ENCODE data around the gene STX4. TPM values are rescaled to one million over a fixed set of nuclear protein-coding genes. Genes with fewer than 3 reads are reported as not detected.

STX4 gene
- total and polyA plus RNA-seq, 4 experiments from 2014 or later = 21.2 to 111 (median 69.5) TPM

GRCh38 chr16:30987581-30988190 is 45.7 kb upstream of the STX4 start:
- peaks cover 7 to 11% of the 10 kb centered on the region in 2 donors for H3K36me3 Mint-ChIP-seq
- no peaks in the 10 kb centered on the region for H3K27me3 Mint-ChIP-seq
- H3K9me3 Mint-ChIP-seq = no peaks in the 10 kb centered on the region
- H3K27ac Mint-ChIP-seq = no peak overlapping the region
- no peak overlapping the region for H3K4me3 ChIP-seq (ENCODE audit: low read length in 2 of 2)
- peaks cover 6% of the 10 kb centered on the region for H3K4me1 ChIP-seq (ENCODE audit: insufficient read depth, low read length)
- no peak overlapping the region for H3K4me3 Mint-ChIP-seq
- CTCF ChIA-PET (ENCODE audit: partially characterized antibody) = interaction anchor here (0.9 to 4.4 kb wide), 2 partner anchors 112 to 881 kb away, joined by 4 to 29 read pairs; no protein-coding TSS in a partner anchor
- POLR2A ChIA-PET (ENCODE audit: partially characterized antibody) = no interaction called here
- H3K36me3 ChIP-seq (ENCODE audit: insufficient read depth, low read length) = peaks cover 6% of the 10 kb centered on the region
- H3K4me1 Mint-ChIP-seq = peaks cover 0 to 3% (median 0%) of the 10 kb centered on the region in 4 donors
- H3K27me3 ChIP-seq (ENCODE audit: insufficient read depth, low read length) = no peaks in the 10 kb centered on the region
- no peaks in the 10 kb centered on the region for H3K9me3 ChIP-seq (ENCODE audit: control insufficient read depth in 1 of 2, low read length in 2 of 2)
- no peak overlapping the region for H3K27ac ChIP-seq (ENCODE audit: low read depth, low read length)
- intact Hi-C loops (cut with micrococcal nuclease) = no loop called here
- no peak for DNase-seq

GRCh38 chr16:30989469-30990047 is 43.8 kb upstream of the STX4 start:
- CTCF ChIA-PET (ENCODE audit: partially characterized antibody) = interaction anchor here (0.6 kb wide), 1 partner anchor 37 kb away, joined by 5 read pairs; no protein-coding TSS in a partner anchor
- H3K27ac ChIP-seq (ENCODE audit: low read depth, low read length) = no peak overlapping the region
- no peaks in the 10 kb centered on the region for H3K9me3 ChIP-seq (ENCODE audit: control insufficient read depth in 1 of 2, low read length in 2 of 2)
- no peaks in the 10 kb centered on the region for H3K27me3 ChIP-seq (ENCODE audit: insufficient read depth, low read length)
- Mint-ChIP-seq H3K4me1 (no peaks in the 10 kb centered on the region), H3K9me3 (no peaks in the 10 kb centered on the region), H3K4me3 (no peak overlapping the region), H3K27ac (no peak overlapping the region), H3K36me3 (no peaks in the 10 kb centered on the region), H3K27me3 (no peaks in the 10 kb centered on the region)
- no peak for DNase-seq
- POLR2A ChIA-PET (ENCODE audit: partially characterized antibody) = no interaction called here
- no peaks in the 10 kb centered on the region for H3K36me3 ChIP-seq (ENCODE audit: insufficient read depth, low read length)
- intact Hi-C loops (cut with micrococcal nuclease) = no loop called here
- no peak overlapping the region for H3K4me3 ChIP-seq (ENCODE audit: low read length in 2 of 2)
- H3K4me1 ChIP-seq (ENCODE audit: insufficient read depth, low read length) = peaks cover 6% of the 10 kb centered on the region

- Mint-ChIP-seq H3K9me3 (no peaks in the 10 kb centered on the region), H3K27ac (no peak overlapping the region), H3K36me3 (no peaks in the 10 kb centered on the region), H3K27me3 (no peaks in the 10 kb centered on the region), H3K4me3 (no peak overlapping the region), H3K4me1 (no peaks in the 10 kb centered on the region)
- intact Hi-C loops (cut with micrococcal nuclease) = no loop called here
- no peaks in the 10 kb centered on the region for H3K36me3 ChIP-seq (ENCODE audit: insufficient read depth, low read length)
- no peak overlapping the region for H3K4me3 ChIP-seq (ENCODE audit: low read length in 2 of 2)
- CTCF ChIA-PET (ENCODE audit: partially characterized antibody) = interaction anchor here (0.6 kb wide), 1 partner anchor 37 kb away, joined by 5 read pairs; no protein-coding TSS in a partner anchor
- POLR2A ChIA-PET (ENCODE audit: partially characterized antibody) = no interaction called here
- H3K9me3 ChIP-seq (ENCODE audit: control insufficient read depth in 1 of 2, low read length in 2 of 2) = no peaks in the 10 kb centered on the region
- H3K4me1 ChIP-seq (ENCODE audit: insufficient read depth, low read length) = peaks cover 2% of the 10 kb centered on the region
- H3K27ac ChIP-seq (ENCODE audit: low read depth, low read length) = no peak overlapping the region
- no peak for DNase-seq
- no peaks in the 10 kb centered on the region for H3K27me3 ChIP-seq (ENCODE audit: insufficient read depth, low read length)
These were observed 43.3 kb upstream of the STX4 start for GRCh38 chr16:30990105-30990504.

- H3K4me3 Mint-ChIP-seq = no peak overlapping the region
- Histone ChIP-seq H3K27me3 (ENCODE audit: insufficient read depth, low read length) (no peaks in the 10 kb centered on the region), H3K4me1 (ENCODE audit: insufficient read depth, low read length) (no peaks in the 10 kb centered on the region), H3K27ac (ENCODE audit: low read depth, low read length) (no peak overlapping the region), H3K4me3 (ENCODE audit: low read length in 2 of 2) (no peak overlapping the region), H3K9me3 (ENCODE audit: control insufficient read depth in 1 of 2, low read length in 2 of 2) (no peaks in the 10 kb centered on the region), H3K36me3 (ENCODE audit: insufficient read depth, low read length) (no peaks in the 10 kb centered on the region)
- no peaks in the 10 kb centered on the region for H3K27me3 Mint-ChIP-seq
- DNase-seq = no peak
- H3K9me3 Mint-ChIP-seq = no peaks in the 10 kb centered on the region
- H3K27ac Mint-ChIP-seq = no peak overlapping the region
- ChIA-PET CTCF (ENCODE audit: partially characterized antibody) (no interaction called here), POLR2A (ENCODE audit: partially characterized antibody) (no interaction called here)
- no peaks in the 10 kb centered on the region for H3K36me3 Mint-ChIP-seq
- H3K4me1 Mint-ChIP-seq = peaks cover 0 to under 1% (median under 1%) of the 10 kb centered on the region in 4 donors
- intact Hi-C loops (cut with micrococcal nuclease) = no loop called here
These were observed 42.3 kb upstream of the STX4 start for GRCh38 chr16:30991052-30991451.

- peaks cover 2 to 6% (median 4%) of the 10 kb centered on the region in 4 donors for H3K4me1 Mint-ChIP-seq
- CTCF ChIA-PET (ENCODE audit: partially characterized antibody) = no interaction called here
These were observed 41.0 kb upstream of the STX4 start for GRCh38 chr16:30992276-30992780.

GRCh38 chr16:30992931-30993816 is 40.2 kb upstream of the STX4 start:
- CTCF ChIA-PET (ENCODE audit: partially characterized antibody) = interaction anchor here (0.9 to 1.2 kb wide), 3 partner anchors 8 to 51 kb away, joined by 3 to 4 read pairs (median 3); partner anchors contain the start of gene HSD3B7
- intact Hi-C loops (cut with micrococcal nuclease) = no loop called here

More at GRCh38 chr16:30992276-30992780, 41.0 kb upstream of the STX4 start:
- Histone ChIP-seq H3K27ac (ENCODE audit: low read depth, low read length) (no peak overlapping the region), H3K36me3 (ENCODE audit: insufficient read depth, low read length) (no peaks in the 10 kb centered on the region), H3K4me3 (ENCODE audit: low read length in 2 of 2) (no peak overlapping the region), H3K9me3 (ENCODE audit: control insufficient read depth in 1 of 2, low read length in 2 of 2) (no peaks in the 10 kb centered on the region), H3K4me1 (ENCODE audit: insufficient read depth, low read length) (peaks cover 8% of the 10 kb centered on the region), H3K27me3 (ENCODE audit: insufficient read depth, low read length) (no peaks in the 10 kb centered on the region)
- intact Hi-C loops (cut with micrococcal nuclease) = no loop called here
- Mint-ChIP-seq H3K4me3 (no peak overlapping the region), H3K27me3 (no peaks in the 10 kb centered on the region), H3K9me3 (no peaks in the 10 kb centered on the region), H3K27ac (no peak overlapping the region), H3K36me3 (no peaks in the 10 kb centered on the region)
- POLR2A ChIA-PET (ENCODE audit: partially characterized antibody) = no interaction called here
- no peak for DNase-seq

GRCh38 chr16:30995927-30996323 is 37.4 kb upstream of the STX4 start:
- Mint-ChIP-seq H3K4me3 (peak overlapping the region in 7 of 8 donors; percentile 11 to 81 (median 49)), H3K4me1 (peaks cover 2 to 6% (median 4%) of the 10 kb centered on the region in 4 donors), H3K36me3 (no peaks in the 10 kb centered on the region), H3K27me3 (no peaks in the 10 kb centered on the region), H3K27ac (peak overlapping the region in 2 of 7 donors; percentile 50 to 80), H3K9me3 (no peaks in the 10 kb centered on the region)
- H3K9me3 ChIP-seq (ENCODE audit: control insufficient read depth in 1 of 2, low read length in 2 of 2) = no peaks in the 10 kb centered on the region
- H3K27ac ChIP-seq (ENCODE audit: low read depth, low read length) = no peak overlapping the region
- no peak overlapping the region for H3K4me3 ChIP-seq (ENCODE audit: low read length in 2 of 2)
- POLR2A ChIA-PET (ENCODE audit: partially characterized antibody) = interaction anchor here (1.3 to 1.5 kb wide), 2 partner anchors 10 to 146 kb away, joined by 4 to 5 read pairs; no protein-coding TSS in a partner anchor
- no peak for DNase-seq
- H3K27me3 ChIP-seq (ENCODE audit: insufficient read depth, low read length) = no peaks in the 10 kb centered on the region
- intact Hi-C loops (cut with micrococcal nuclease) = loop anchor here (5.0 kb wide), 1 partner anchor 39 kb away; the partner anchor contains the start of gene SETD1A
- peaks cover 11% of the 10 kb centered on the region for H3K4me1 ChIP-seq (ENCODE audit: insufficient read depth, low read length)
- CTCF ChIA-PET (ENCODE audit: partially characterized antibody) = interaction anchor here (1.3 to 1.8 kb wide), 2 partner anchors 10 to 146 kb away, joined by 3 to 4 read pairs; no protein-coding TSS in a partner anchor
- no peaks in the 10 kb centered on the region for H3K36me3 ChIP-seq (ENCODE audit: insufficient read depth, low read length)

More at GRCh38 chr16:30992931-30993816, 40.2 kb upstream of the STX4 start:
- H3K36me3 ChIP-seq (ENCODE audit: insufficient read depth, low read length) = no peaks in the 10 kb centered on the region
- DNase-seq = no peak
- Mint-ChIP-seq H3K4me1 (peaks cover 2 to 6% (median 4%) of the 10 kb centered on the region in 4 donors), H3K27me3 (no peaks in the 10 kb centered on the region), H3K9me3 (no peaks in the 10 kb centered on the region), H3K4me3 (no peak overlapping the region), H3K27ac (no peak overlapping the region), H3K36me3 (no peaks in the 10 kb centered on the region)
- POLR2A ChIA-PET (ENCODE audit: partially characterized antibody) = no interaction called here
- no peak overlapping the region for H3K27ac ChIP-seq (ENCODE audit: low read depth, low read length)
- H3K4me3 ChIP-seq (ENCODE audit: low read length in 2 of 2) = no peak overlapping the region
- H3K9me3 ChIP-seq (ENCODE audit: control insufficient read depth in 1 of 2, low read length in 2 of 2) = no peaks in the 10 kb centered on the region
- peaks cover 11% of the 10 kb centered on the region for H3K4me1 ChIP-seq (ENCODE audit: insufficient read depth, low read length)
- no peaks in the 10 kb centered on the region for H3K27me3 ChIP-seq (ENCODE audit: insufficient read depth, low read length)

Measured in CD4-positive, alpha-beta memory T cell (primary cell).